Measurements from ENCODE around the gene MYO1B.

- TF ChIP-seq RAD21 (IDR thresholded peaks at IDR 0.05; ENCODE audit: low read length) (no peak), CTCF (conservative IDR thresholded peaks at IDR 0.05; ENCODE audit: low read depth, low read length) (no peak), USF2 (IDR thresholded peaks at IDR 0.05; ENCODE audit: low read depth, low read length) (no peak)
Observed at GRCh38 chr2:191350826-191351225, 105.6 kb downstream of the MYO1B start.

All from IMR-90 (cell line).